ENCODE data around the gene PDZRN3. TPM values are rescaled to one million over a fixed set of nuclear protein-coding genes. Genes with fewer than 3 reads are reported as not detected.
"Not testable (repeated sequence)": the region's sequence is repeated elsewhere in the genome, so short reads cannot be mapped to it uniquely, and the experiment has no call there.

The PDZRN3 gene
- total and polyA plus RNA-seq, 11 donors = 30.2 to 163 (median 76.7) TPM

GRCh38 chr3:73467211-73467610, 157.5 kb downstream of the PDZRN3 start:
- Histone ChIP-seq H3K9me3 (no peaks in the 10 kb centered on the region), H3K4me3 (no peak overlapping the region), H3K4me1 (peaks cover 0 to 56% (median 11%) of the 10 kb centered on the region in 12 donors), H3K27ac (no peak overlapping the region), H3K36me3 (no peaks in the 10 kb centered on the region), H3K27me3 (no peaks in the 10 kb centered on the region)
- ATAC-seq (no peak), DNase-seq (no peak)
- no peak for TF ChIP-seq CTCF (IDR thresholded peaks at IDR 0.05)
- TF ChIP-seq POLR2A (IDR thresholded peaks at IDR 0.05) = no peak
- intact Hi-C loops (cut with DNase I) = no loop called here
- WGBS, 4 donors = 61 to 69% (median 65%) methylated on average over 3 of the region's 3 CpGs

GRCh38 chr3:73465926-73466325, 158.8 kb downstream of the PDZRN3 start:
- DNase-seq (no peak), ATAC-seq (no peak)
- TF ChIP-seq CTCF (IDR thresholded peaks at IDR 0.05) = no peak
- TF ChIP-seq POLR2A (IDR thresholded peaks at IDR 0.05) = no peak
- no peak overlapping the region for H3K27ac ChIP-seq
- H3K4me3 ChIP-seq = no peak overlapping the region
- 47 to 58% (median 51%) methylated on average over 2 of the region's 2 CpGs for WGBS, 4 donors
- no peaks in the 10 kb centered on the region for H3K9me3 ChIP-seq
- intact Hi-C loops (cut with DNase I) = no loop called here
- no peaks in the 10 kb centered on the region for H3K27me3 ChIP-seq
- H3K36me3 ChIP-seq = no peaks in the 10 kb centered on the region
- H3K4me1 ChIP-seq = peaks cover 0 to 56% (median 12%) of the 10 kb centered on the region in 12 donors

- 84 to 94% (median 90%) methylated on average over 5 of the region's 5 CpGs for WGBS, 4 donors
- intact Hi-C loops (cut with DNase I); H3K27me3 ChIP-seq; H3K27ac ChIP-seq; ATAC-seq; H3K36me3 ChIP-seq; DNase-seq; H3K9me3 ChIP-seq; H3K4me3 ChIP-seq: not testable (repeated sequence)
- peaks cover 0 to 50% (median 13%) of the 10 kb centered on the region in 12 donors for H3K4me1 ChIP-seq
Measured at GRCh38 chr3:73464126-73464525, 160.6 kb downstream of the PDZRN3 start.

GRCh38 chr3:73461547-73461946, 163.2 kb downstream of the PDZRN3 start:
- H3K27ac ChIP-seq = no peak overlapping the region
- 37 to 46% (median 41%) methylated on average over 4 of the region's 4 CpGs for WGBS, 4 donors

More at GRCh38 chr3:73461547-73461946, 163.2 kb downstream of the PDZRN3 start:
- no peak overlapping the region for H3K4me3 ChIP-seq
- intact Hi-C loops (cut with DNase I) = no loop called here
- no peaks in the 10 kb centered on the region for H3K36me3 ChIP-seq
- TF ChIP-seq CTCF (IDR thresholded peaks at IDR 0.05) (no peak), POLR2A (IDR thresholded peaks at IDR 0.05) (no peak)
- DNase-seq (peak in 3 of 5 donors; percentile 41 to 72 (median 44)), ATAC-seq (peak; percentile 19 to 85 (median 76))
- H3K9me3 ChIP-seq = no peaks in the 10 kb centered on the region
- peaks cover 0 to 33% (median 10%) of the 10 kb centered on the region in 12 donors for H3K4me1 ChIP-seq
- no peaks in the 10 kb centered on the region for H3K27me3 ChIP-seq

Measured in heart left ventricle (tissue), 16 donors.